HCEC 1CT (cell line): ENCODE measurements around the gene CDKN2AIP.
"Not testable (repeated sequence)": the region's sequence is repeated elsewhere in the genome, so short reads cannot be mapped to it uniquely, and the experiment has no call there.

Source experiments
- DNase-seq: peaks from one replicate; pipeline ENCODE4 v3.0.0-alpha.2; 2017

The CDKN2AIP gene

DNA sequence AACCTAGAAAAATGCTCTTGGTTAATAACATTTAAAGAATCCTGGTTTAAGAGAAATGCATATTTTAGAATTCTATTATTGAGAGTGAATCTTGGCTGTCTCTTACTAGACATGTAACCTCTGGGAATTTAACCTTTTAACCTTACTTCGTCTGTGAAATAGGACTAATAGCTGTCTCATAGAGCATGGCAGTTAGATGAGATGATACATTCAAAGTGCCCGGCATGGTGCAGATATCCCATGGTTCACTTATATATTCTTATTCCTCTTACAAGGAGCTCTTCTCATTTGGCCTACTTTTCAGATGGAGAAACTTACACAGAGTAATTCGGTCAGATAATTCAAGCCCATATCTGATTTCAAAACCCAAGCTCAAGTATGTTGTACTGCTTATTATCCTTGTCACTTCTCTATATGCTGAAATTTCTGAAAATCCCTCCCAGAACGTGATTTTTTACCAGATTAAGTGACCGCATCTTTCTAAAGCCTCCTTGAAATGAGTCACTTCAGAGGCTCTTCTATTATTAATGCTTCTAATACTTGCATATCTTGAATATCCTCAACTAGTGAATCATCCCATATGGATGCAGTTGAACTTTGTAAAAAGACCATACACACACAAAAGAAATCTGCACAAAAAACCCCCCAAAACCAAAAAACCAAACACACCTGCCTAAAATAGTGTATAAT lies 4.9 kb downstream of the CDKN2AIP start:
- DNase-seq, result peak; percentile 62

DNA sequence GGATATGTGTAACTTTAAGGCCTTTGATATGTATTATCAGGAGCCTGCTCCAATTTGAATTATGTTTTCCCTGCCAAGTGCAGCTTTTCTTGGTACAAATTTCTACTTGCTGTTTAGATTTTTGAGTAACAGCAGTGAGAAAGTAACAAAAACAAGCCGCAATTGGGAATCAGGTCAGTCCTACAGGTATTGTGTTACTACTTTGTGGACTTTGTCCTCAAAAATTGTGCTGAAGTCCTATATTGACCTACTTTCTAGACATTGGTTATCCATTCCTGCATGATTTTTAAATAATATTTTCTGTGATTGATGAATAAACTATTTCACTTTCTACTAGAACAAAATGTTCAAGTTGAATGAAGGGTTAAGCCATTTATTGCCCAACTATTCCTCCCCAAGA lies 5.7 kb downstream of the CDKN2AIP start:
- no peak for DNase-seq

DNA sequence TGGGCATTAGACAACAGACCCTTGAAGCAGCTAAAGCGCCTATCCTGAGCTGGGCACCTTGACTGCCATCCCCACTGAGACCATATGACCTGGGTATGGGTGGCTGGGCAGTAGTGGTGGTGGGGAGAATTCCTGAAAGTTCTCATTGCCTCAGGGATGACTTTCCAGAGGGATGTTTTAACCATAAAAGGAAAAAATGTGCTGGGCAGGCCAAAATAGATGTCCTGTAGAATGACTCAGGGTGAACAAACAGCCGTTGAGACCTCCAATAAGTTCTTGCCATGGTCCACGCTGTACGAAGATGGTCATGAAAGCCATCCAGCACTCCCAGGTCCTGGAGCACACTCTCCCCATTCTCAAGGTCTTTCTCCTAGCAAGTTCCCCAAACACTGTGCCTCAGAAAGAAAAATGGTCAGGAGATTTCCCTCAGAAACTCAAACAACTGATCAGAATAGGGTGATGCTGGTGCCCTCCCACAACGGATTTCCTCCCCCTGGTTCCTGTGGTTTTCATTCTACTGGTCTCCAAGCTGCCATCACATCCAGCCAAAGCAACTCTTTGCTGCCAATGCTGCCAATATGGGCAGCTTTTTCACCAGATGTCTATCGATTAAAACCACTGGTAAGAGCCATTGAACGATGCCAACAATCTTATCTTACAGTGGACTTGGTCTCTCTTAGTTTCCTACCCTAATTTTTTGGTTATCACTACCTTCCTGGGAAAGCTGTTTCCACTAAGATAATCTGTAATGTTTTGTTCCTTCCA lies 11.2 kb downstream of the CDKN2AIP start:
- no peak for DNase-seq

- DNase-seq, result no peak
These were observed 13.6 kb downstream of the CDKN2AIP start for GRCh38 chr4:183458005-183458404.

- DNase-seq, result not testable (repeated sequence)
These were observed 19.6 kb downstream of the CDKN2AIP start for GRCh38 chr4:183463903-183464619.

DNA sequence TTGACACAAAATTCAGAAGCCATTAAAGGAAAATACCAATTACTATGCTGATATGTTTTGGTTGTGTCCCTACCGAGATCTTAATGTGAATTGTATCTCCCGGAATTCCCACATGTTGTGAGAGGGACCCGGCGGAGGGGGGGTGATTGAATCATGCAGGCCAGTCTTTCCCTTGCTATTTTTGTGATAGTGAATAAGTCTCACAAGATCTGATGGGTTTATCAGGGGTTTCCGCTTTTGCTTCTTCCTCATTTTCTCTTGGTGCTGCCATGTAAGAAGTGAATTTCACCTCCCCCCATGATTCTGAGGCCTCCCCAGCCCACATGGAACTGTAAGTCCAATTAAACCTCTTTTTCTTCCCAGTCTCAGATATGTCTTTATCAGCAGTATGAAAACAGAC lies 21.4 kb downstream of the CDKN2AIP start:
- not testable (repeated sequence) for DNase-seq

GRCh38 chr4:183467246-183467645 lies 22.8 kb downstream of the CDKN2AIP start:
- DNase-seq, result no peak

- DNase-seq, result peak; percentile 44
These were observed 24.0 kb downstream of the CDKN2AIP start for GRCh38 chr4:183468210-183469095.

DNA sequence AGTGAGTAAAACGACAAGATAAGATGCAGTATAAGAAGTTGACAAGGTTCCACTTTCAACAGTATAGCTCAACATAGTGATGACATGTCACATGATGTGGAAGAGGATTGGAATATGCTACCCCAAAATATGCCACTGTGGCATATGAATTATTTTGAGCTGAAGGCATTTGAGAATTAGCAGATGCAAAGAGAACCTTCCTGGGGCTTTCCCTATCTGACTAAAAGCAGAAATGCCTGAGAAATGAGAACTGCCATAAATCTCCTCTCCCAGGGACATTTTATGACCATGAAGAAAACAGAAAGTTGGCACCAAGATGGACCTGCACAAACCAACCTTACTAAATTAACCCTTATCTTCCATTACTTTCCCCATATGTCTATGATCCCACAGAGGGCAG lies 24.8 kb downstream of the CDKN2AIP start:
- DNase-seq, result no peak

DNA sequence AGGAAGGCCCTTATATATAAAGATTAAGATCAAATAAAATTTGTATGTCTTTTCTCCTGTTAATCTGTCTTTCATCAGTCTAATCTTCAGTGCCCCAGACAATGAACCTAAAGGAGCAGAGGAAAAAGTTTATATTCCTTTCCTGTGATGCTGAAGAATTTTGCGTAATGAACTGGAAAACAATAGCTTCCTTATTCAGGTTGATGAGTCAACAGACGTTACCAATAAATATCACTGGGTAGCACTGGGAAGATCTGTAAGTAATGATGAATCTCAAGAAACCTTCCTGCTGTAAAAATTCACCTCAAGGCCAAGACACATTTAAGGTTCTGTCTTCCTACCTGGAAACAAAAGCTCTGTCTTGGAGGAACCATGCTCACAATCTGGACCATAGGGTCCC lies 25.5 kb downstream of the CDKN2AIP start:
- no peak for DNase-seq

- no peak for DNase-seq
These were observed 26.4 kb downstream of the CDKN2AIP start for GRCh38 chr4:183470821-183471220.

GRCh38 chr4:183471946-183472708 lies 27.7 kb downstream of the CDKN2AIP start:
- DNase-seq, result peak; percentile 20

GRCh38 chr4:183478123-183478522 lies 33.7 kb downstream of the CDKN2AIP start:
- DNase-seq, result no peak

GRCh38 chr4:183478926-183479325 lies 34.5 kb downstream of the CDKN2AIP start:
- DNase-seq, result no peak

DNA sequence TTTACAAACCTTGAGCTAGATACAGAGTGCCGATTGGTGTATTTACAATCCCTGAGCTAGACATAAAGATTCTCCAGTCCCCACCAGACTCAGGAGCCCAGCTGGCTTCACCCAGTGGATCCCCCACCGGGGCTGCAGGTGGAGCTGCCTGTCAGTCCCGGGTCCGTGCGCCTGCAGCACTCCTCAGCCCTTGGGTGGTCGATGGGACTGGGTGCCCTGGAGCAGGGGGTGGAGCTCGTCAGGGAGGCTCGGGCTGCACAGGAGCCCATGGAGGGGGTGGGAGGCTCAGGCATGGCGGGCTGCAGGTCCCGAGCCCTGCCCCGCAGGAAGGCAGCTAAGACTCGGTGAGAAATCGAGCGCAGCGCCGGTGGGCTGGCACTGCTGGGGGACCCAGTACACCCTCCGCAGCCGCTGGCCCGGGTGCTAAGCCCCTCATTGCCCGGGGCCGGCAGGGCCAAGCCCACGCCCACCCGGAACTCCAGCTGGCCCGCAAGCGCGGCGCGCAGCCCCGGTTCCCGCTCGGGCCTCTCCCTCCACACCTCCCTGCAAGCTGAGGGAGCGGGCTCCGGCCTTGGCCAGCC lies 38.2 kb downstream of the CDKN2AIP start:
- not testable (repeated sequence) for DNase-seq

DNA sequence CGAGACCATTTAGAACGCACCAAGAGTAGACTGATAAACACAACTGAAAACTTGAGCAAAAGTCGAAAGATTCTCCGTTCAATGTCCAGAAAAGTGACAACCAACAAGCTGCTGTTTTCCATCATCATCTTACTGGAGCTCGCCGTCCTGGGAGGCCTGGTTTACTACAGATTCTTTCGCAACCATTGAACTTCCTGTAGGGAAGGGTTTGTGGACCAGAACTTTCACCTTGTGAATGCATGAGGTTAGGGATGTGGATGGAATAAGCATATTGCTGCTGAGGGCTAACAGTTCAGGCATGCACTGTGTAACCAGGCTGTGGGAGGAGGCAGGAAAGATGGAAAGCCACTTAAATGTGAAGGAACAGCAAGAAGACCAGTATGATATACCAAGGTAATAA lies 39.6 kb downstream of the CDKN2AIP start:
- no peak for DNase-seq

- DNase-seq, result peak; percentile 50
These were observed 41.1 kb downstream of the CDKN2AIP start for GRCh38 chr4:183485411-183486160.

DNA sequence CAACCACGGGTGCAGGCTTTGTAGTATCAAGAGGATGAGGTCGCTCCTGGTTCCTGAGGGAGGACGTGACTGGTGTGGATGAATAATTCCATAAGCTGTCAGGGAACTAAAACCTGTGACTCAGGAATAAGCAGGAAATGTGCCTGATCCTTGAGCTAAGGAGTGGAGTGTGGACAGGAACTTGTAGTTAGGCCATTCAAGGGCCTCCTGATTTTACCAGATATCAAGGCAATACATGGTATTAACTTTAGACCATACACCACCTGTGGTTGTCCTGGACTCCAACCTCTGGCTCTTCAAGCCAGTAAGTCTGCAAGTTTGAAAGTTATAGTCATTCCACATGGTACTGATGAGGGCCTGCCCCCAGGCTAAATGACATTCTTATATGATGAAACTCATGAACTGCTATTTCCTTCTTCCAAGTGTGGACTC lies 48.4 kb downstream of the CDKN2AIP start:
- DNase-seq, result peak; percentile 48

- no peak for DNase-seq
These were observed 48.8 kb downstream of the CDKN2AIP start for GRCh38 chr4:183493246-183493645.

GRCh38 chr4:183495184-183495583 lies 50.7 kb downstream of the CDKN2AIP start:
- DNase-seq, result no peak
